IMR-90 (cell line): Measurements from ENCODE around the gene UNC13B. TPM values are rescaled to one million over a fixed set of nuclear protein-coding genes. Genes with fewer than 3 reads are reported as not detected.

Experiments
- ATAC-seq: fragments of 200-7000 bp; cut with Tn5 transposase; 2 replicates; pipeline ENCODE4 v1.9.1; 2020; ENCODE audit warnings: low read depth, mild to moderate bottlenecking, moderate library complexity
- BruUV-seq: library from RNA; stranded (reverse); fragments of 400-500 nt; replicated peaks from 2 replicates; lab custom pipeline; 2021; lab: Mats Ljungman, UMichigan
- CTCF ChIA-PET: fragments of 300-600 bp; formaldehyde crosslinking; extraction: SDS; loops from one replicate; lab custom pipeline; 2021; ENCODE audit warnings: antibody characterized with exemption; lab: Yijun Ruan, JAX
- POLR2A ChIA-PET: fragments of 300-600 bp; sonication (Branson Sonifier 250); formaldehyde crosslinking; loops from one replicate; lab custom pipeline; 2022; ENCODE audit warnings: antibody characterized with exemption; ENCODE audit not compliant: unreplicated experiment; lab: Charles Lee
- DNase-seq: peaks from one replicate; pipeline ENCODE4 v3.0.0; 2013
- H2AFZ ChIP-seq: replicated peaks from 2 replicates; pipeline ENCODE3; 2013; ENCODE audit warnings: low read length, mild to moderate bottlenecking; ENCODE audit not compliant: poor library complexity
- H2AK5ac ChIP-seq: 2 replicates; pipeline ENCODE4 v1.6.1; 2013; ENCODE audit warnings: low read depth, low read length, inconsistent platforms
- H2AK9ac ChIP-seq: replicated peaks from 2 replicates; pipeline ENCODE3; 2013; ENCODE audit warnings: mild to moderate bottlenecking, low read depth, low read length, moderate library complexity; ENCODE audit not compliant: poor library complexity
- H2BK120ac ChIP-seq: 2 replicates; pipeline ENCODE4 v1.6.1; 2013; ENCODE audit warnings: low read depth, low read length, inconsistent platforms
- H2BK15ac ChIP-seq: 3 replicates; pipeline ENCODE4 v1.6.1; 2013; ENCODE audit warnings: low read depth, low read length, inconsistent platforms
- H2BK20ac ChIP-seq: 2 replicates; pipeline ENCODE4 v1.6.1; 2013; ENCODE audit warnings: low read depth, mild to moderate bottlenecking, inconsistent platforms, low read length, moderate library complexity
- H2BK5ac ChIP-seq: 2 replicates; pipeline ENCODE4 v1.6.1; 2013; ENCODE audit warnings: mild to moderate bottlenecking, low read depth, low read length, inconsistent platforms; ENCODE audit not compliant: poor library complexity, severe bottlenecking
- H3K14ac ChIP-seq: replicated peaks from 2 replicates; pipeline ENCODE4 v1.6.1; 2013; ENCODE audit warnings: low read depth, low read length, inconsistent platforms
- H3K18ac ChIP-seq: 2 replicates; pipeline ENCODE4 v1.6.1; 2013; ENCODE audit warnings: low read depth, low read length, control low read depth
- H3K23ac ChIP-seq: 2 replicates; pipeline ENCODE4 v1.6.1; 2013; ENCODE audit warnings: low read depth, low read length, inconsistent platforms
- H3K27ac ChIP-seq: 2 replicates; pipeline ENCODE4 v1.5.1; 2013; ENCODE audit warnings: mild to moderate bottlenecking, control low read depth, low read length; ENCODE audit not compliant: insufficient read depth
- H3K27me3 ChIP-seq: 2 replicates; pipeline ENCODE4 v1.6.1; 2013; ENCODE audit warnings: low read length; ENCODE audit not compliant: control insufficient read depth, insufficient read depth
- H3K36me3 ChIP-seq: 2 replicates; pipeline ENCODE4 v1.6.1; 2013; ENCODE audit warnings: low read length, mixed read lengths; ENCODE audit not compliant: control insufficient read depth, insufficient read depth
- H3K4ac ChIP-seq: 2 replicates; pipeline ENCODE4 v1.6.1; 2013; ENCODE audit warnings: low read depth, low read length, inconsistent platforms
- H3K4me1 ChIP-seq: 2 replicates; pipeline ENCODE4 v1.6.1; 2013; ENCODE audit warnings: low read length, mixed read lengths; ENCODE audit not compliant: control insufficient read depth, insufficient read depth
- H3K4me2 ChIP-seq: 2 replicates; pipeline ENCODE4 v1.6.1; 2013; ENCODE audit warnings: low read depth, mild to moderate bottlenecking, control low read depth, low read length, moderate library complexity
- H3K4me3 ChIP-seq: 2 replicates; pipeline ENCODE4 v1.5.1; 2013; ENCODE audit warnings: low read depth, mild to moderate bottlenecking, control low read depth, low read length, moderate library complexity; ENCODE audit not compliant: insufficient read depth
- H3K56ac ChIP-seq: 2 replicates; pipeline ENCODE4 v1.6.1; 2013; ENCODE audit warnings: low read length, inconsistent platforms; ENCODE audit not compliant: insufficient read depth; ENCODE audit errors: extremely low read depth
- H3K79me1 ChIP-seq, 2 experiments: 2 replicates each; pipeline ENCODE4 v1.6.1; 2013; ENCODE audit warnings: low read length in 2 of 2, inconsistent platforms in 1 of 2, low read depth in 1 of 2
- H3K9ac ChIP-seq: 2 replicates; pipeline ENCODE4 v1.6.1; 2013; ENCODE audit warnings: low read depth, low read length, control low read depth
- H3K9me1 ChIP-seq: 2 replicates; pipeline ENCODE4 v1.6.1; 2013; ENCODE audit warnings: low read length, inconsistent platforms; ENCODE audit not compliant: insufficient read depth
- H3K9me3 ChIP-seq: 2 replicates; pipeline ENCODE4 v1.6.1; 2013; ENCODE audit warnings: low read length; ENCODE audit not compliant: control insufficient read depth, insufficient read depth
- H4K20me1 ChIP-seq: 2 replicates; pipeline ENCODE4 v1.6.1; 2013; ENCODE audit warnings: low read length, inconsistent platforms; ENCODE audit not compliant: insufficient read depth
- H4K5ac ChIP-seq: 2 replicates; pipeline ENCODE4 v1.6.1; 2013; ENCODE audit warnings: mild to moderate bottlenecking, low read depth, low read length, control low read depth
- H4K8ac ChIP-seq, 2 experiments: 2 replicates each; pipeline ENCODE4 v1.6.1; 2013; ENCODE audit warnings: low read depth in 2 of 2, low read length in 2 of 2, control low read depth in 1 of 2, inconsistent platforms in 1 of 2
- H4K91ac ChIP-seq: 2 replicates; pipeline ENCODE4 v1.6.1; 2013; ENCODE audit warnings: low read depth, low read length, inconsistent platforms; ENCODE audit not compliant: insufficient read depth
- FOS ChIP-seq: fragments of 150-350 bp; IDR thresholded peaks from 2 replicates; pipeline ENCODE4 v1.6.1; 2016; ENCODE audit warnings: low read depth, low read length
- dilution Hi-C: fragments of 300-500 bp; cut with HindIII; formaldehyde crosslinking; loops from one replicate; pipeline ENCODE4 v1.14.3; 2018; ENCODE audit warnings: low sequenced_read_pairs; ENCODE audit not compliant: unreplicated experiment
- in situ Hi-C: fragments of 300-500 bp; cut with MboI; formaldehyde crosslinking; loops from 3 replicates; pipeline ENCODE4 v1.14.3; 2019; ENCODE audit warnings: low sequenced_read_pairs, inconsistent platforms, mixed read lengths
- intact Hi-C: fragments of 100-400 bp; cut with micrococcal nuclease; formaldehyde crosslinking; loops from 2 replicates; pipeline ENCODE4 v1.10.0; 2022
- polyA plus RNA-seq, 3 experiments: library from polyadenylated mRNA; depleted of rRNA; stranded (reverse); fragments of >200 nt; gene quantifications; 2 replicates each; pipeline ENCODE4 v1.2.3, GENCODE V29; 2012; ENCODE audit warnings: low replicate concordance in 1 of 3
- total RNA-seq: library from RNA; depleted of rRNA; stranded (reverse); fragments of >200 nt; gene quantifications from 2 replicates; pipeline ENCODE4 v1.2.3, GENCODE V29; 2012
- TF ChIP-seq, protein P1 (sequence below): fragments of 150-350 bp; IDR thresholded peaks from 2 replicates; pipeline ENCODE4 v1.6.1; 2016; ENCODE audit warnings: low read depth, mild to moderate bottlenecking, low read length, moderate library complexity, borderline replicate concordance

The UNC13B gene
- total and polyA plus RNA-seq, 2 of the 4 experiments (the other 2 are of a cell fraction), result 7.5 to 14.3 TPM

DNA sequence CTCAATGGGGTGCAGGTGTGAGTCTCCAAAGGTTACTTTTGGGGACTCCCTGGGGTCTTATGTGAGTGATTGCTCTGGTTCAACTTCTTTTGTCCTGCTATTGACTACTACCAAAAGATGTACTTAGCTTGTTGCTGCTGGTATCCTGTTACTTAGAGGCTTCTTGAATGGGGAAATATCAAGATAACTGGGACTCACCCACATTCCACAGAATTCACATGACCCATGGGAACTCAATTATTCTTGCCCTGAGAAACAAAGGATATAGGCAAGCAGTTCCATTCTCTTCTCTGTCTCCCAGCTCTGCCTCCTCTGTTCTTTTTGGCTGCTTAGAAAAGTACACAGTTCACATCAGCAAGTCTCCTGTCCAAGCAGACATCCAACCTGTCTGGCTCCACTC is 105.9 kb downstream of the UNC13B start:
- POLR2A ChIA-PET, result no interaction called here
- H3K27me3 ChIP-seq, result no peaks in the 10 kb centered on the region
- no peaks in the 10 kb centered on the region for H3K9me1 ChIP-seq
- H4K20me1 ChIP-seq, result no peaks in the 10 kb centered on the region
- BruUV-seq, result no TSS peak
- H2AK9ac ChIP-seq, result no peak overlapping the region
- no peak overlapping the region for H2AK5ac ChIP-seq
- no peak overlapping the region for H3K27ac ChIP-seq
- no peak overlapping the region for H2BK15ac ChIP-seq
- H3K9me3 ChIP-seq, result no peaks in the 10 kb centered on the region
- H3K56ac ChIP-seq, result no peak overlapping the region
- intact Hi-C loops, result no loop called here
- no peaks in the 10 kb centered on the region for H3K79me1 ChIP-seq
- TF ChIP-seq, protein P1, sequence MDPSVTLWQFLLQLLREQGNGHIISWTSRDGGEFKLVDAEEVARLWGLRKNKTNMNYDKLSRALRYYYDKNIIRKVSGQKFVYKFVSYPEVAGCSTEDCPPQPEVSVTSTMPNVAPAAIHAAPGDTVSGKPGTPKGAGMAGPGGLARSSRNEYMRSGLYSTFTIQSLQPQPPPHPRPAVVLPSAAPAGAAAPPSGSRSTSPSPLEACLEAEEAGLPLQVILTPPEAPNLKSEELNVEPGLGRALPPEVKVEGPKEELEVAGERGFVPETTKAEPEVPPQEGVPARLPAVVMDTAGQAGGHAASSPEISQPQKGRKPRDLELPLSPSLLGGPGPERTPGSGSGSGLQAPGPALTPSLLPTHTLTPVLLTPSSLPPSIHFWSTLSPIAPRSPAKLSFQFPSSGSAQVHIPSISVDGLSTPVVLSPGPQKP, result no peak
- no peak for TF ChIP-seq FOS
- H2BK20ac ChIP-seq, result no peak overlapping the region
- no peak overlapping the region for H3K9ac ChIP-seq
- no peak overlapping the region for H4K91ac ChIP-seq
- H2AFZ ChIP-seq, result no peak overlapping the region
- ATAC-seq (no peak), DNase-seq (peak; percentile 15)
- no peak overlapping the region for H3K14ac ChIP-seq
- H3K23ac ChIP-seq, result no peak overlapping the region
- peaks cover 2% of the 10 kb centered on the region; the same call in 1 of the 2 replicates for H3K4me1 ChIP-seq
- in situ Hi-C loops, result loop anchor here (10.0 kb wide), 1 partner anchor 143 kb away; no protein-coding TSS in a partner anchor
- no peak overlapping the region for H2BK120ac ChIP-seq
- H3K36me3 ChIP-seq, result no peaks in the 10 kb centered on the region
- H3K4me2 ChIP-seq, result no peak overlapping the region
- no peak overlapping the region for H4K8ac ChIP-seq
- no peak overlapping the region for H3K4me3 ChIP-seq
- dilution Hi-C loops, result no loop called here
- H3K4ac ChIP-seq, result no peak overlapping the region
- H2BK5ac ChIP-seq, result no peak overlapping the region
- no peak overlapping the region for H3K18ac ChIP-seq
- H4K5ac ChIP-seq, result peak overlapping the region; percentile 21; the same call in 1 of the 2 replicates
- CTCF ChIA-PET, result no interaction called here
